WTC11 (cell line): Measurements from ENCODE around the gene NR1H2. TPM values are rescaled to one million over a fixed set of nuclear protein-coding genes. Genes with fewer than 3 reads are reported as not detected.

Source experiments
- ATAC-seq: fragments of 200-7000 bp; cut with Tn5 transposase; 2 replicates; pipeline ENCODE4 v1.10.0; 2021; ENCODE audit warnings: mild to moderate bottlenecking, moderate library complexity
- CTCF ChIA-PET: fragments of 300-600 bp; sonication (Branson Sonifier 250); formaldehyde crosslinking; loops from one replicate; lab custom pipeline; 2021; ENCODE audit warnings: antibody characterized with exemption; lab: Charles Lee
- POLR2A ChIA-PET: fragments of 350-600 bp; sonication (Branson Sonifier 250); formaldehyde crosslinking; loops from one replicate; lab custom pipeline; 2021; ENCODE audit warnings: antibody characterized with exemption; lab: Charles Lee
- DNase-seq: peaks from one replicate; pipeline ENCODE4 v3.0.0; 2021; ENCODE audit warnings: low spot score
- H3K27ac Mint-ChIP-seq: 2 replicates; pipeline ENCODE4 v1.8.0; 2021; ENCODE audit warnings: mixed read lengths
- H3K27me3 Mint-ChIP-seq: 2 replicates; pipeline ENCODE4 v1.8.0; 2021; ENCODE audit warnings: low read depth, mild to moderate bottlenecking, moderate library complexity, mixed read lengths
- H3K36me3 Mint-ChIP-seq: 2 replicates; pipeline ENCODE4 v1.8.0; 2021; ENCODE audit warnings: mixed read lengths
- H3K4me1 Mint-ChIP-seq: 2 replicates; pipeline ENCODE4 v1.8.0; 2022; ENCODE audit warnings: mixed read lengths
- H3K4me3 Mint-ChIP-seq: 2 replicates; pipeline ENCODE4 v1.8.0; 2021; ENCODE audit warnings: mild to moderate bottlenecking, moderate library complexity, mixed read lengths
- H3K9me3 Mint-ChIP-seq: 2 replicates; pipeline ENCODE4 v1.8.0; 2021; ENCODE audit warnings: mixed read lengths
- ATF1 ChIP-seq: sonication (generic); formaldehyde crosslinking; IDR thresholded peaks from 2 replicates; pipeline ENCODE4 v1.8.1; 2023; ENCODE audit warnings: mild to moderate bottlenecking, moderate library complexity, missing genetic modification reagents
- ATF3 ChIP-seq: sonication (generic); formaldehyde crosslinking; conservative IDR thresholded peaks from 2 replicates; pipeline ENCODE4 v1.8.1; 2022; ENCODE audit warnings: mild to moderate bottlenecking, missing genetic modification reagents
- CBFB ChIP-seq: sonication (generic); formaldehyde crosslinking; IDR thresholded peaks from 2 replicates; pipeline ENCODE4 v1.8.1; 2022; ENCODE audit warnings: mild to moderate bottlenecking, low read depth, missing genetic modification reagents
- CDX4 ChIP-seq: fragments of 250-450 bp; sonication (Bioruptor Pico); IDR thresholded peaks from 2 replicates; pipeline ENCODE4 v1.9.0; 2021; ENCODE audit warnings: moderate library complexity, mild to moderate bottlenecking, inconsistent platforms, borderline replicate concordance
- E2F4 ChIP-seq: sonication (generic); formaldehyde crosslinking; IDR thresholded peaks from 2 replicates; pipeline ENCODE4 v1.8.1; 2022; ENCODE audit warnings: low read depth, mild to moderate bottlenecking, moderate library complexity, missing genetic modification reagents, borderline replicate concordance
- EMX1 ChIP-seq: fragments of 250-450 bp; sonication (Bioruptor Pico); IDR thresholded peaks from 2 replicates; pipeline ENCODE4 v1.8.0; 2021; ENCODE audit warnings: mild to moderate bottlenecking
- IRF2 ChIP-seq: sonication (generic); formaldehyde crosslinking; IDR thresholded peaks from 2 replicates; pipeline ENCODE4 v1.8.0; 2022; ENCODE audit warnings: low read depth, missing genetic modification reagents, borderline replicate concordance
- JAZF1 ChIP-seq: fragments of 250-450 bp; sonication (Bioruptor Pico); IDR thresholded peaks from 2 replicates; pipeline ENCODE4 v1.9.0; 2021; ENCODE audit warnings: moderate library complexity, mild to moderate bottlenecking, inconsistent platforms
- JUN ChIP-seq: sonication (generic); formaldehyde crosslinking; IDR thresholded peaks from 2 replicates; pipeline ENCODE4 v1.8.0; 2023; ENCODE audit warnings: mild to moderate bottlenecking, missing genetic modification reagents
- MXD4 ChIP-seq: fragments of 250-450 bp; sonication (Bioruptor Pico); IDR thresholded peaks from 2 replicates; pipeline ENCODE4 v1.8.0; 2021; ENCODE audit warnings: mild to moderate bottlenecking, moderate library complexity, borderline replicate concordance
- OVOL2 ChIP-seq: fragments of 250-450 bp; sonication (Bioruptor Pico); IDR thresholded peaks from 2 replicates; pipeline ENCODE4 v1.9.0; 2021; ENCODE audit warnings: mild to moderate bottlenecking, borderline replicate concordance
- PREB ChIP-seq: sonication (generic); formaldehyde crosslinking; IDR thresholded peaks from 2 replicates; pipeline ENCODE4 v1.8.1; 2022; ENCODE audit warnings: mild to moderate bottlenecking, missing genetic modification reagents, moderate library complexity, borderline replicate concordance
- PRRX2 ChIP-seq: fragments of 250-450 bp; sonication (Bioruptor Pico); IDR thresholded peaks from 2 replicates; pipeline ENCODE4 v1.8.0; 2021; ENCODE audit warnings: mild to moderate bottlenecking
- RELA ChIP-seq: sonication (generic); formaldehyde crosslinking; IDR thresholded peaks from 2 replicates; pipeline ENCODE4 v1.8.1; 2022; ENCODE audit warnings: missing genetic modification reagents, mild to moderate bottlenecking, borderline replicate concordance
- SMAD4 ChIP-seq: sonication (generic); formaldehyde crosslinking; IDR thresholded peaks from 2 replicates; pipeline ENCODE4 v1.8.0; 2022; ENCODE audit warnings: mild to moderate bottlenecking, missing genetic modification reagents
- SOX15 ChIP-seq: fragments of 250-450 bp; sonication (Bioruptor Pico); IDR thresholded peaks from 2 replicates; pipeline ENCODE4 v1.9.0; 2021; ENCODE audit warnings: mild to moderate bottlenecking
- STAT6 ChIP-seq: sonication (generic); formaldehyde crosslinking; conservative IDR thresholded peaks from 2 replicates; pipeline ENCODE4 v1.8.1; 2023; ENCODE audit warnings: mild to moderate bottlenecking, low read depth, missing genetic modification reagents, moderate library complexity
- TEAD4 ChIP-seq: sonication (generic); formaldehyde crosslinking; IDR thresholded peaks from 2 replicates; pipeline ENCODE4 v1.8.0; 2022; ENCODE audit warnings: mild to moderate bottlenecking, missing genetic modification reagents
- TP53 ChIP-seq: sonication (generic); formaldehyde crosslinking; IDR thresholded peaks from 2 replicates; pipeline ENCODE4 v1.8.1; 2023; ENCODE audit warnings: mild to moderate bottlenecking, missing genetic modification reagents
- ZNF396 ChIP-seq: fragments of 250-450 bp; sonication (Bioruptor Pico); IDR thresholded peaks from 2 replicates; pipeline ENCODE4 v1.8.0; 2021; ENCODE audit warnings: mild to moderate bottlenecking, moderate library complexity, borderline replicate concordance
- ZNF512 ChIP-seq: sonication (generic); formaldehyde crosslinking; IDR thresholded peaks from 2 replicates; pipeline ENCODE4 v1.8.1; 2022; ENCODE audit warnings: missing genetic modification reagents, borderline replicate concordance
- ZSCAN18 ChIP-seq: fragments of 250-450 bp; sonication (Bioruptor Pico); IDR thresholded peaks from 2 replicates; pipeline ENCODE4 v2.1.2; 2022; ENCODE audit warnings: mild to moderate bottlenecking, moderate library complexity
- total RNA-seq: library from RNA; stranded (reverse); gene quantifications from 3 replicates; pipeline ENCODE4 v1.2.3, GENCODE V29; 2021
- TF ChIP-seq, protein P1 (sequence below): sonication (generic); formaldehyde crosslinking; IDR thresholded peaks from 2 replicates; pipeline ENCODE4 v1.8.1; 2023; ENCODE audit warnings: mild to moderate bottlenecking, missing genetic modification reagents, moderate library complexity
- TF ChIP-seq, protein P2 (sequence below): sonication (generic); formaldehyde crosslinking; IDR thresholded peaks from 2 replicates; pipeline ENCODE4 v1.8.0; 2022; ENCODE audit warnings: mild to moderate bottlenecking, missing genetic modification reagents

NR1H2 gene
- total RNA-seq, 1 experiment from 2014 or later = 45.8 TPM

- ChIA-PET POLR2A (no interaction called here), CTCF (no interaction called here)
- H3K4me3 Mint-ChIP-seq = no peak overlapping the region
- no peaks in the 10 kb centered on the region for H3K9me3 Mint-ChIP-seq
- no peak for ATAC-seq
- TF ChIP-seq CBFB (CRISPR knock-in tag) (no peak), ZNF396 (no peak), STAT6 (CRISPR knock-in tag) (no peak), RELA (CRISPR knock-in tag) (no peak), ZSCAN18 (no peak), PRRX2 (CRISPR knock-in tag) (no peak), CDX4 (no peak), JAZF1 (CRISPR knock-in tag) (no peak), MXD4 (CRISPR knock-in tag) (no peak), SMAD4 (CRISPR knock-in tag) (no peak), ZNF512 (CRISPR knock-in tag) (no peak), PREB (CRISPR knock-in tag) (no peak)
- TF ChIP-seq, protein P1, sequence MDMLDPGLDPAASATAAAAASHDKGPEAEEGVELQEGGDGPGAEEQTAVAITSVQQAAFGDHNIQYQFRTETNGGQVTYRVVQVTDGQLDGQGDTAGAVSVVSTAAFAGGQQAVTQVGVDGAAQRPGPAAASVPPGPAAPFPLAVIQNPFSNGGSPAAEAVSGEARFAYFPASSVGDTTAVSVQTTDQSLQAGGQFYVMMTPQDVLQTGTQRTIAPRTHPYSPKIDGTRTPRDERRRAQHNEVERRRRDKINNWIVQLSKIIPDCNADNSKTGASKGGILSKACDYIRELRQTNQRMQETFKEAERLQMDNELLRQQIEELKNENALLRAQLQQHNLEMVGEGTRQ (CRISPR knock-in tag) = no peak
- no peaks in the 10 kb centered on the region; the same call in none of the 2 replicates for H3K27me3 Mint-ChIP-seq
- no peak overlapping the region for H3K27ac Mint-ChIP-seq
- no peak for DNase-seq
- peaks cover 27% of the 10 kb centered on the region for H3K36me3 Mint-ChIP-seq
- peaks cover 10% of the 10 kb centered on the region for H3K4me1 Mint-ChIP-seq
These were observed 2.6 kb downstream of the NR1H2 start for GRCh38 chr19:50378863-50379236.

DNA sequence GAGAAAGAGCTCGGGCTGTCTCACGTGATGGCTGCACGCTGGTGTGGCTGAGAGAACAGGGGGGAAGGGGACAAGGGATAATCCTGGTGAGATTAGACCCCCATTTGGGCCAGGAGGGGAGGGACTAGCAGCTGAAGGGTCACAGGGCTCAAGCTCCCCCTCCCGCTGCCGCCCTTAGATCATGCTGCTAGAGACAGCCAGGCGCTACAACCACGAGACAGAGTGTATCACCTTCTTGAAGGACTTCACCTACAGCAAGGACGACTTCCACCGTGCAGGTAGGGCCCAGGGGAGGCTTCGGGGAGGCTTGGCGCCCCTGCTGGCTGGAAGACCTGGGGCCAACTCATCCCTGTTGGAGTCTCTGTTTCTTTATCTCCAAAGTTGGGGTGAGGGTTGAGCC, 3.3 kb downstream of the NR1H2 start:
- ATAC-seq (no peak), DNase-seq (no peak)
- ChIA-PET POLR2A (no interaction called here), CTCF (no interaction called here)
- no peak overlapping the region for H3K27ac Mint-ChIP-seq
- H3K27me3 Mint-ChIP-seq = no peaks in the 10 kb centered on the region; the same call in 1 of the 2 replicates
- H3K9me3 Mint-ChIP-seq = no peaks in the 10 kb centered on the region
- peaks cover 27% of the 10 kb centered on the region for H3K36me3 Mint-ChIP-seq
- H3K4me3 Mint-ChIP-seq = no peak overlapping the region
- H3K4me1 Mint-ChIP-seq = peaks cover 11% of the 10 kb centered on the region
- TF ChIP-seq TEAD4 (CRISPR knock-in tag) (no peak), ATF1 (CRISPR knock-in tag) (no peak), E2F4 (CRISPR knock-in tag) (no peak), JUN (CRISPR knock-in tag) (no peak), IRF2 (CRISPR knock-in tag) (no peak), EMX1 (CRISPR knock-in tag) (no peak), OVOL2 (CRISPR knock-in tag) (no peak), SOX15 (CRISPR knock-in tag) (no peak), TP53 (CRISPR knock-in tag) (no peak), ATF3 (CRISPR knock-in tag) (no peak)
- TF ChIP-seq, protein P2, sequence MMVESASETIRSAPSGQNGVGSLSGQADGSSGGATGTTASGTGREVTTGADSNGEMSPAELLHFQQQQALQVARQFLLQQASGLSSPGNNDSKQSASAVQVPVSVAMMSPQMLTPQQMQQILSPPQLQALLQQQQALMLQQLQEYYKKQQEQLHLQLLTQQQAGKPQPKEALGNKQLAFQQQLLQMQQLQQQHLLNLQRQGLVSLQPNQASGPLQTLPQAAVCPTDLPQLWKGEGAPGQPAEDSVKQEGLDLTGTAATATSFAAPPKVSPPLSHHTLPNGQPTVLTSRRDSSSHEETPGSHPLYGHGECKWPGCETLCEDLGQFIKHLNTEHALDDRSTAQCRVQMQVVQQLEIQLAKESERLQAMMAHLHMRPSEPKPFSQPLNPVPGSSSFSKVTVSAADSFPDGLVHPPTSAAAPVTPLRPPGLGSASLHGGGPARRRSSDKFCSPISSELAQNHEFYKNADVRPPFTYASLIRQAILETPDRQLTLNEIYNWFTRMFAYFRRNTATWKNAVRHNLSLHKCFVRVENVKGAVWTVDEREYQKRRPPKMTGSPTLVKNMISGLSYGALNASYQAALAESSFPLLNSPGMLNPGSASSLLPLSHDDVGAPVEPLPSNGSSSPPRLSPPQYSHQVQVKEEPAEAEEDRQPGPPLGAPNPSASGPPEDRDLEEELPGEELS (CRISPR knock-in tag) = no peak
